Jurkat, Clone E6-1 (cell line): Measurements from ENCODE around the gene ZNF786.
A peak's percentile ranks its signal among the peaks of the same experiment; 100 is the strongest.
"Not testable (repeated sequence)": the region's sequence is repeated elsewhere in the genome, so short reads cannot be mapped to it uniquely, and the experiment has no call there.

ENCODE experiments used
- DNase-seq: peaks from one replicate; pipeline ENCODE4 v3.0.0-alpha.2; 2011; ENCODE audit warnings: low read depth, low spot score
- H3K4me3 ChIP-seq: 2 replicates; pipeline ENCODE4 v1.5.1; 2011; ENCODE audit warnings: mild to moderate bottlenecking, low read length, control low read depth, moderate library complexity

The ZNF786 gene

GRCh38 chr7:149087376-149087775, 3.1 kb downstream of the ZNF786 start:
- DNase-seq = no peak
- no peak overlapping the region for H3K4me3 ChIP-seq

GRCh38 chr7:149085866-149086265, 4.7 kb downstream of the ZNF786 start:
- no peak overlapping the region for H3K4me3 ChIP-seq
- no peak for DNase-seq

DNA sequence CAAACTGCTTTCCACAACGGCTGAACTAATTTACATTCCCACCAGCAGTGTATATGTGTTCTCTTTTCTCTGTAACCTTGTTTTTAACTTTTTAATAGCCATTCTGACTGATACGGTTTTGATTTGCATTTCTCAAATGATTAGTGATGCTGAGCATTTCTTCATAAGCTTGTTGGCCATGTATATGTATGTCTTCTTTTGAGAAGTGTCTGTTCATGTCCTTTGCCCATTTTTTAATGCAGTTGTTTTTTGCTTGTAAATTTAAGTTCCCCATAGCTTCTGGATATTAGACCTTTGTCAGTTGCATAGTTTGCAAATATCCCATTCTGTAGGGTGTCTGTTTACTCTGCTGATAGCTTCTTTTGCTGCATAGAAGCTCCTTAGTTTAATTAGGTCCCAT, 6.1 kb downstream of the ZNF786 start:
- DNase-seq = no peak
- no peak overlapping the region for H3K4me3 ChIP-seq

GRCh38 chr7:149081914-149082313, 8.6 kb downstream of the ZNF786 start:
- no peak for DNase-seq
- H3K4me3 ChIP-seq = no peak overlapping the region

GRCh38 chr7:149077594-149077993, 12.9 kb downstream of the ZNF786 start:
- no peak for DNase-seq
- no peak overlapping the region for H3K4me3 ChIP-seq

- no peak for DNase-seq
- H3K4me3 ChIP-seq = no peak overlapping the region
Measured at GRCh38 chr7:149075286-149075685, 15.2 kb downstream of the ZNF786 start.

DNA sequence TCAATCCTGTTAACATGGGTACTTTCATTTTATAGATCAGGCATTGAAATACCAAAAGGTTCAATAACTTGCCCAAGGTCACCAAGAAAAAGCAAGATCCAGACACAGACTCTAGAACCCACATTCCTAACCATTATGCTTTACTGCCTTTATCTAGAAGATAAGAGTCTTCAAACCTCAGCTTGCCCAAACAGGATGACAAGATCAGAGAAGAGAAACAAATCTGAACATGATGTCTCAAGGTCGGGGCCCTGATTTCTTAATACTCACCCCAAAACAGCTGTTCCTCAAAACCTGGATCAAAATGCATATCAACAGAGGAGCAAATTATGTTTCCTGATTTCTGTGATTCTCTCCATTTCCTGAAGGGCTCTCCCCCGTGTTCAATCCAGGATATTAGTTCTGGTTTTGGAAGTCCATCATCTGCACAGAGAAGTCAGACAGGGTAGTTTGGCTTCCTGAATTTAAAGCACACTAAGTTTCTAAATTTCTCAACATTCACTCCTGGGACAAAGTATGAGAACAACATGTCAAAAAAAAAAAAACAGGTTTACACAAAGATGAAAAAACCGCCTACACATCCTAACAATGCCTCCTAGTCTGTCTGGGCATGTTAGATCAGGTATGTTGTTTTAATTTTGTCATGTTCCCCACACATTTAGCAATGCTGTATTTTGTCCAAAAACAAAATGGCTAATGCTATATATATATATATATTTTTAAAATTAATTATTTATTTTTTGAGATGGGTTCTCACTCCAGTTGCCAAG, 16.2 kb downstream of the ZNF786 start:
- H3K4me3 ChIP-seq = no peak overlapping the region
- DNase-seq = no peak

GRCh38 chr7:149072438-149072775, 18.1 kb downstream of the ZNF786 start:
- H3K4me3 ChIP-seq = peak overlapping the region; percentile 57
- DNase-seq = no peak

DNA sequence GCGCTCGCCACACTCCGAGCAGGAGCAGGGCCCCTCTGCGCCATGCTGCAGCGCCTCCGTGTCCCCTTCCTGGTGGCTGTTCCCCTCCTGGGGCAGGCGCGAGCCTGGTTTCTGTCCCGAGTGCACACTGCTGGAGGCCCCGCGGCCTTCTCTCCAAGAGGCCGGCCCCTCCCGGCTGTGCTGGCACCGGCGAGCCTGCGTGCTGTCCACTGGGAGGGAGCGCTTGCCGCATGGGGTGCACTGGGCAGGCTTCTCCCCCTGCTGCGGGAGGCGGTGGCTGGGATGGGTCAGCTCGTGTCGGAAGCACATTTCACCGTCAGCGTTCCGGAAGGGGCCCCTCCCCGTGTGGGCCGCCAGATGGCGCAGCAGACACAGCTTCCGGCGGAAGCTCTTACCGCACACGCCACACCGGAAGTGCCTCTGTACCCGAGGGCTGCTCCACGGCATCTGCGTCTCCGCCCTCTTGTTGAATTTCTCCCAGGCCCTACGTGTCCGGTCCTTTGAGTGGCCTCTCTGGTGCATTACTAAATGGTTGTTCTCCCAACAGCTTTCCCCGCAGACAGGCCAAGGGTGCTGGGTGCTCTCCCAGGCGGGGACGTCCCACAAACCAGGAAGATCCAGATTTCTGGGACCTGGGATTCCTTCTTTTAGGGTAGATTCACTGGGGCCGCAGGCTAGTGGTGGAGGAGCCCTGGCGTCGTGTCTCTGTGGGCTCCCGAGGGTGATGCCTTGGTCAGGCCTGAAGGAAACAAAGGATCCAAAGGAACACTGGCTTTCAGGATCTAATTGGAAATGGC, 18.7 kb downstream of the ZNF786 start:
- DNase-seq = peak; percentile 75
- H3K4me3 ChIP-seq = peak overlapping the region; percentile 57

DNA sequence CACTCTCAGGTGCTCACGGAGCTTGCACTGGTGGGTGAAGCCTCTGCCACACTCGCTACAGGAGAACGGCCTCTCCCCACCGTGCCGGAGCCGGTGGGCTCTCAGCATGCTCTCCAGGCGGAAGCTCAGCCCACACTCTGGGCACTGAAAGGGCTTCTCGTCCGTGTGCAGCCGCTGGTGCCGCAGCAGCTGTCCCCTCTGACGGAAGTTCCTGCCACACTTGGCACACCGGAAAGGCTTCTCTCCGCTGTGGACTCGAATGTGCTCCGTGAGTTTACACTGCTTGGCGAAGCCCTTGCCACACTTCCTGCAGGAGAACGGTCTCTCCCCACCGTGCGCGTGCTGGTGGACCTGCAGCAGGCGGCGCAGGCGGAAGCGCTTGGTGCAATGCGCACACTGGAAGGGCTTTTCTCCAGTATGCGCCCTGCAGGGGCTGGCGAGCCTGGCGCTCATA, 19.3 kb downstream of the ZNF786 start:
- no peak for DNase-seq

GRCh38 chr7:149070372-149071125, 20.0 kb downstream of the ZNF786 start:
- H3K4me3 ChIP-seq = no peak overlapping the region
- no peak for DNase-seq

More for the DNA sequence above, 19.3 kb downstream of the ZNF786 start:
- H3K4me3 ChIP-seq = peak overlapping the region; percentile 57

- no peak for DNase-seq
- no peak overlapping the region for H3K4me3 ChIP-seq
Measured at GRCh38 chr7:149067869-149068268, 22.6 kb downstream of the ZNF786 start.

- no peak overlapping the region for H3K4me3 ChIP-seq
- no peak for DNase-seq
Measured at GRCh38 chr7:149063476-149063875, 27.0 kb downstream of the ZNF786 start.

DNA sequence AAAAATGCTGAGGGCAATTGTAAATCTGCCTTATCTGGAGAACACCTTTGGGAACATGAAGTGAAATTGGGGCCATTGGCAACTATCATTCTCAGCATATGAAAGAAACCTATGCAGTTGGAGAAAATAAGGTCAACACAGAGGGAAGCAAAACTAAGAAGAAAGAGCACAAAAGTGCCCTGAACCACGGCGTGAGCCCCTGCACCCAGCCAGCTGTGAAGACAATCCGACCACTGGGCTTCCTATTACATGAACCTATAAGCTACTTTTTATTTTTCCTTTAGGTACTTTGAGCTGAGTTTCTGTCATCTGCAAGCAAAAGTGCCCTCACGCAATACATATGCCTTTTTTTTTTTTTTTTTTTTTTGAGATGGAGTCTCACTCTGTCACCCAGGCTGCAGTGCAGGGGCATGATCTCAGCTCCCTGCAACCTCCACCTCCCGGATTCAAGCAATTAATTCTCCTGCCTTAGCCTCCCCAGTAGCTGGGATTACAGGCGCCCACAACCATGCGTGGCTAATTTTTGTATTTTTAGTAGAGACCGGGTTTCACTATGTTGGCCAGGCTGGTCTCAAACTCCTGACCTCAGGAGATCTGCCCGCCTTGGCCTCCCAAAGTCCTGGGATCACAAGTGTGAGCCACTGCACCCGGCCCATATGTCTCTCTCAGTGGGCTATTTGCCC, 28.2 kb downstream of the ZNF786 start:
- H3K4me3 ChIP-seq, DNase-seq: not testable (repeated sequence)

GRCh38 chr7:149060156-149060555, 30.4 kb downstream of the ZNF786 start:
- no peak for DNase-seq
- H3K4me3 ChIP-seq = no peak overlapping the region

- no peak for DNase-seq
- H3K4me3 ChIP-seq = no peak overlapping the region
Measured at GRCh38 chr7:149053885-149054284, 36.6 kb downstream of the ZNF786 start.

- DNase-seq = no peak
- no peak overlapping the region for H3K4me3 ChIP-seq
Measured at GRCh38 chr7:149053384-149053783, 37.1 kb downstream of the ZNF786 start.

DNA sequence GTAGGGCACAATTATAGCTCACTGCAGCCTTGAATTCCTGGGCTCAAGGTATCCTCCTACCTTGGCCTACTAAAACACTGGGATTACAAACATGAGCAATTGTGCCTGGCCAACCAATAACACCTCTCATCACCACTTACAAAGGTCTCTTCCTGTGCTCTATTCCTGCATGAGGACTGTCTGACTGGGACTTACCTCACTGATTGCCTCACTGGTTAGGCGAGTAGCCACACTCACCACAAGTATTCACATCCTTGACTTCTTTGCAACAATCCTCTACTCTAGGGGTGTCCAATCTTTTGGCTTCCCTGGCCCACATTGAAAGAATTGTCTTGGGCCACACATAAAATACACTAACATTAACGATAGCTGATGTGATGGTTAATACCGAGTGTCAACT, 39.6 kb downstream of the ZNF786 start:
- H3K4me3 ChIP-seq = no peak overlapping the region
- no peak for DNase-seq

- DNase-seq = no peak
- no peak overlapping the region for H3K4me3 ChIP-seq
Measured at GRCh38 chr7:149048805-149049204, 41.7 kb downstream of the ZNF786 start.
